Keratinocyte (primary cell): ENCODE results near the gene FBXO15. TPM values are rescaled to one million over a fixed set of nuclear protein-coding genes. Genes with fewer than 3 reads are reported as not detected.

Experiments used
- DNase-seq: peaks from one replicate; pipeline ENCODE4 v3.0.0-alpha.2; 2011; ENCODE audit warnings: low read depth, missing footprints, low spot score
- FAIRE-seq: peaks from 2 replicates; lab custom pipeline; 2011; peaks lifted over from hg19 to GRCh38; lab: Jason Lieb, UNC
- H2AFZ ChIP-seq: 2 replicates; pipeline ENCODE4 v1.6.0; 2012; ENCODE audit warnings: low read length, control low read depth, inconsistent platforms; ENCODE audit not compliant: control insufficient read depth
- H3K27ac ChIP-seq: 2 replicates; pipeline ENCODE4 v1.5.1; 2011; ENCODE audit warnings: low read length; ENCODE audit not compliant: control insufficient read depth, insufficient read depth
- H3K27me3 ChIP-seq: 3 replicates; pipeline ENCODE4 v1.6.0; 2011; ENCODE audit warnings: low read length; ENCODE audit not compliant: control insufficient read depth, insufficient read depth; ENCODE audit errors: extremely low read depth
- H3K36me3 ChIP-seq, 2 experiments: 2 replicates in 1 of 2; 3 replicates in 1 of 2; pipeline ENCODE4 v1.5.1; 2011; ENCODE audit warnings: low read length in 2 of 2, mild to moderate bottlenecking in 1 of 2; ENCODE audit not compliant: control insufficient read depth in 2 of 2, insufficient read depth in 2 of 2; ENCODE audit errors: extremely low read depth in 1 of 2
- H3K4me1 ChIP-seq: 3 replicates; pipeline ENCODE4 v1.5.1; 2011; ENCODE audit warnings: low read length; ENCODE audit not compliant: control insufficient read depth, insufficient read depth; ENCODE audit errors: extremely low read depth
- H3K4me2 ChIP-seq: 3 replicates; pipeline ENCODE4 v1.6.0; 2011; ENCODE audit warnings: low read depth, low read length; ENCODE audit not compliant: control insufficient read depth, insufficient read depth; ENCODE audit errors: extremely low read depth
- H3K4me3 ChIP-seq, 3 experiments: fragments of 200-600 bp in 1 of 3; sonication (generic) in 1 of 3; 2 replicates in 2 of 3; 3 replicates in 1 of 3; pipeline ENCODE4 v1.5.1; 2011 to 2016; ENCODE audit warnings: low read length in 3 of 3, mild to moderate bottlenecking in 3 of 3, control low read depth in 2 of 3, inconsistent platforms in 1 of 3, low read depth in 1 of 3, mixed read lengths in 1 of 3, mixed run types in 1 of 3, moderate library complexity in 1 of 3; ENCODE audit not compliant: control insufficient read depth in 2 of 3, insufficient read depth in 2 of 3; ENCODE audit errors: extremely low read depth in 1 of 3
- H3K79me2 ChIP-seq: 2 replicates; pipeline ENCODE4 v1.6.0; 2012; ENCODE audit warnings: low read length; ENCODE audit not compliant: control insufficient read depth, insufficient read depth
- H3K9ac ChIP-seq: 3 replicates; pipeline ENCODE4 v1.6.0; 2011; ENCODE audit warnings: low read length; ENCODE audit not compliant: control insufficient read depth, insufficient read depth; ENCODE audit errors: extremely low read depth
- H3K9me1 ChIP-seq: 3 replicates; pipeline ENCODE4 v1.6.0; 2011; ENCODE audit warnings: low read length; ENCODE audit not compliant: control insufficient read depth, insufficient read depth; ENCODE audit errors: extremely low read depth
- H3K9me3 ChIP-seq: 2 replicates; pipeline ENCODE4 v1.5.1; 2012; ENCODE audit warnings: low read depth, low read length; ENCODE audit not compliant: control insufficient read depth
- H4K20me1 ChIP-seq: 3 replicates; pipeline ENCODE4 v1.6.0; 2011; ENCODE audit warnings: low read length; ENCODE audit not compliant: control insufficient read depth, insufficient read depth; ENCODE audit errors: extremely low read depth
- CTCF ChIP-seq, 3 experiments: IDR thresholded peaks in 1 of 3; conservative IDR thresholded peaks in 1 of 3; optimal IDR thresholded peaks in 1 of 3; 2 replicates in 2 of 3; 3 replicates in 1 of 3; pipeline versions ENCODE3 to v1.5.1; 2011; ENCODE audit warnings: low read length in 3 of 3, mild to moderate bottlenecking in 3 of 3, moderate library complexity in 2 of 3, control low read depth in 1 of 3, inconsistent platforms in 1 of 3; ENCODE audit not compliant: insufficient read depth in 2 of 3; ENCODE audit errors: extremely low read depth in 1 of 3
- EZH2 ChIP-seq: IDR thresholded peaks from one replicate; pipeline ENCODE4 v1.6.1; 2012; ENCODE audit warnings: inconsistent platforms, mild to moderate bottlenecking, low read length, moderate library complexity
- dilution Hi-C: fragments of 300-500 bp; cut with MboI; formaldehyde crosslinking; loops from one replicate; pipeline ENCODE4 v1.7.0; 2020; ENCODE audit warnings: low sequenced_read_pairs; ENCODE audit not compliant: extremely low pct_ligation_motif_present
- polyA plus RNA-seq, 5 experiments: library from polyadenylated mRNA; depleted of rRNA in 3 of 5; stranded (reverse) in 3 of 5; stranded (forward) in 1 of 5; unstranded in 1 of 5; fragments of >200 nt; gene quantifications; 1 replicate in 1 of 5; 2 replicates in 3 of 5; 3 replicates in 1 of 5; pipeline versions ENCODE4 v1.2.1 to v1.2.3, GENCODE V29; 2011 to 2012; ENCODE audit warnings: missing spikeins in 2 of 5, low read depth in 1 of 5, low replicate concordance in 1 of 5

FBXO15 gene
- polyA plus RNA-seq, 1 donor (not counting 4 experiments of a cell fraction or from before 2014, with no cell fraction given): 0.26 TPM

GRCh38 chr18:74124642-74125041 is 23.0 kb downstream of the FBXO15 start:
- H3K27ac ChIP-seq: no peak overlapping the region
- no peak overlapping the region for H3K9ac ChIP-seq
- dilution Hi-C loops: no loop called here
- TF ChIP-seq CTCF (optimal IDR thresholded peaks at IDR 0.05 in 1 of 3, IDR thresholded peaks at IDR 0.05 in 1 of 3, conservative IDR thresholded peaks at IDR 0.05 in 1 of 3; ENCODE audit: extremely low read depth in 1 of 3, insufficient read depth in 2 of 3, low read length in 3 of 3) (no peak), EZH2 (no peak)
- H3K79me2 ChIP-seq: no peaks in the 10 kb centered on the region
- peaks cover 2% of the 10 kb centered on the region for H3K27me3 ChIP-seq
- FAIRE-seq (no peak), DNase-seq (no peak)
- H3K4me3 ChIP-seq: no peak overlapping the region
- H4K20me1 ChIP-seq: no peaks in the 10 kb centered on the region
- no peaks in the 10 kb centered on the region for H3K4me1 ChIP-seq
- no peak overlapping the region for H3K4me2 ChIP-seq
- H2AFZ ChIP-seq: no peak overlapping the region
- no peaks in the 10 kb centered on the region for H3K9me1 ChIP-seq
- no peaks in the 10 kb centered on the region for H3K36me3 ChIP-seq
- H3K9me3 ChIP-seq: no peaks in the 10 kb centered on the region

GRCh38 chr18:74123200-74123599 is 24.4 kb downstream of the FBXO15 start:
- Histone ChIP-seq H3K4me1 (no peaks in the 10 kb centered on the region), H3K79me2 (no peaks in the 10 kb centered on the region), H3K36me3 (no peaks in the 10 kb centered on the region), H3K9ac (no peak overlapping the region), H4K20me1 (no peaks in the 10 kb centered on the region), H3K27me3 (peaks cover 2% of the 10 kb centered on the region), H3K4me2 (peak overlapping the region; percentile 41), H3K9me1 (no peaks in the 10 kb centered on the region), H2AFZ (no peak overlapping the region), H3K27ac (no peak overlapping the region), H3K4me3 (no peak overlapping the region), H3K9me3 (no peaks in the 10 kb centered on the region)
- no peak for FAIRE-seq
- DNase-seq: no peak
- TF ChIP-seq CTCF (optimal IDR thresholded peaks at IDR 0.05 in 1 of 3, IDR thresholded peaks at IDR 0.05 in 1 of 3, conservative IDR thresholded peaks at IDR 0.05 in 1 of 3; ENCODE audit: extremely low read depth in 1 of 3, insufficient read depth in 2 of 3, low read length in 3 of 3) (no peak), EZH2 (no peak)
- dilution Hi-C loops: no loop called here
